ENCODE measurements around the gene CCDC180.

The CCDC180 gene

GRCh38 chr9:97300586-97300985 is 6.9 kb upstream of the CCDC180 start:
- no peak for DNase-seq (ENCODE audit: low read depth)
- TF ChIP-seq CTCF (conservative IDR thresholded peaks at IDR 0.05; ENCODE audit: low read length) = no peak
- H3K4me3 ChIP-seq (ENCODE audit: low read length) = no peak overlapping the region

- TF ChIP-seq CTCF (conservative IDR thresholded peaks at IDR 0.05; ENCODE audit: low read length) = no peak
- no peak overlapping the region for H3K4me3 ChIP-seq (ENCODE audit: low read length)
- no peak for DNase-seq (ENCODE audit: low read depth)
Observed at GRCh38 chr9:97301974-97302373, 5.5 kb upstream of the CCDC180 start.

- no peak overlapping the region for H3K4me3 ChIP-seq (ENCODE audit: low read length)
- no peak for TF ChIP-seq CTCF (conservative IDR thresholded peaks at IDR 0.05; ENCODE audit: low read length)
- no peak for DNase-seq (ENCODE audit: low read depth)
Observed at GRCh38 chr9:97304586-97304985, 2.9 kb upstream of the CCDC180 start.

- no peak for TF ChIP-seq CTCF (conservative IDR thresholded peaks at IDR 0.05; ENCODE audit: low read length)
- H3K4me3 ChIP-seq (ENCODE audit: low read length) = no peak overlapping the region
- DNase-seq (ENCODE audit: low read depth) = no peak
Observed at GRCh38 chr9:97305501-97306298, 1.8 kb upstream of the CCDC180 start.

GRCh38 chr9:97307091-97307490 is 368 bp upstream of the CCDC180 start:
- H3K4me3 ChIP-seq (ENCODE audit: low read length) = peak overlapping the region; percentile 24
- peak; percentile 30 for DNase-seq (ENCODE audit: low read depth)
- no peak for TF ChIP-seq CTCF (conservative IDR thresholded peaks at IDR 0.05; ENCODE audit: low read length)

GRCh38 chr9:97309260-97309659 is 1.8 kb downstream of the CCDC180 start:
- H3K4me3 ChIP-seq (ENCODE audit: low read length) = no peak overlapping the region
- no peak for TF ChIP-seq CTCF (conservative IDR thresholded peaks at IDR 0.05; ENCODE audit: low read length)
- no peak for DNase-seq (ENCODE audit: low read depth)

GRCh38 chr9:97310023-97310422 is 2.6 kb downstream of the CCDC180 start:
- no peak overlapping the region for H3K4me3 ChIP-seq (ENCODE audit: low read length)
- DNase-seq (ENCODE audit: low read depth) = no peak
- TF ChIP-seq CTCF (conservative IDR thresholded peaks at IDR 0.05; ENCODE audit: low read length) = no peak

All from AG10803 (cell line).